Measurements from ENCODE around the gene LOXL1.

Gene LOXL1

GRCh38 chr15:73994912-73995622 lies 68.8 kb downstream of the LOXL1 start:
- DNase-seq = no peak

- DNase-seq = no peak
Measured at GRCh38 chr15:73996267-73996666, 70.0 kb downstream of the LOXL1 start.

GRCh38 chr15:73996939-73997338 lies 70.7 kb downstream of the LOXL1 start:
- no peak for DNase-seq

GRCh38 chr15:73997986-73998385 lies 71.7 kb downstream of the LOXL1 start:
- no peak for DNase-seq

Data from stimulated activated CD4-positive, alpha-beta T cell treated with anti-CD3 and anti-CD28 coated beads, Interleukin-4, amount 100 ng/mL, for 1 hour (primary cell).